Measurements from ENCODE around the gene C1orf198.

- no peak for TF ChIP-seq CTCF (IDR thresholded peaks at IDR 0.05; ENCODE audit: low read depth, low read length)
- no peak for TF ChIP-seq MAX (IDR thresholded peaks at IDR 0.05; ENCODE audit: low read depth, low read length)
Observed at GRCh38 chr1:230814949-230815692, 53.2 kb downstream of the C1orf198 start.

Measured in NB4 (cell line).